ENCODE results near the gene FPR3. TPM values are rescaled to one million over a fixed set of nuclear protein-coding genes. Genes with fewer than 3 reads are reported as not detected.

FPR3 gene
- total RNA-seq, 4 donors from 2014 or later = 0.61 to 8.9 (median 3.6) TPM

- intact Hi-C loops (cut with DNase I) = no loop called here
- no peaks in the 10 kb centered on the region for H3K36me3 ChIP-seq
- TF ChIP-seq, protein P1, sequence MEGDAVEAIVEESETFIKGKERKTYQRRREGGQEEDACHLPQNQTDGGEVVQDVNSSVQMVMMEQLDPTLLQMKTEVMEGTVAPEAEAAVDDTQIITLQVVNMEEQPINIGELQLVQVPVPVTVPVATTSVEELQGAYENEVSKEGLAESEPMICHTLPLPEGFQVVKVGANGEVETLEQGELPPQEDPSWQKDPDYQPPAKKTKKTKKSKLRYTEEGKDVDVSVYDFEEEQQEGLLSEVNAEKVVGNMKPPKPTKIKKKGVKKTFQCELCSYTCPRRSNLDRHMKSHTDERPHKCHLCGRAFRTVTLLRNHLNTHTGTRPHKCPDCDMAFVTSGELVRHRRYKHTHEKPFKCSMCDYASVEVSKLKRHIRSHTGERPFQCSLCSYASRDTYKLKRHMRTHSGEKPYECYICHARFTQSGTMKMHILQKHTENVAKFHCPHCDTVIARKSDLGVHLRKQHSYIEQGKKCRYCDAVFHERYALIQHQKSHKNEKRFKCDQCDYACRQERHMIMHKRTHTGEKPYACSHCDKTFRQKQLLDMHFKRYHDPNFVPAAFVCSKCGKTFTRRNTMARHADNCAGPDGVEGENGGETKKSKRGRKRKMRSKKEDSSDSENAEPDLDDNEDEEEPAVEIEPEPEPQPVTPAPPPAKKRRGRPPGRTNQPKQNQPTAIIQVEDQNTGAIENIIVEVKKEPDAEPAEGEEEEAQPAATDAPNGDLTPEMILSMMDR (IDR thresholded peaks at IDR 0.05) = no peak
- TF ChIP-seq POLR2A (IDR thresholded peaks at IDR 0.05) = no peak
Measured at GRCh38 chr19:51821921-51822320, 27.0 kb downstream of the FPR3 start.

GRCh38 chr19:51822325-51822724, 27.4 kb downstream of the FPR3 start:
- Histone ChIP-seq H3K27ac (no peak overlapping the region), H3K9me3 (peaks cover 0 to 9% (median 0%) of the 10 kb centered on the region in 3 donors), H3K4me3 (no peak overlapping the region), H3K36me3 (no peaks in the 10 kb centered on the region), H3K4me1 (no peaks in the 10 kb centered on the region), H3K27me3 (no peaks in the 10 kb centered on the region)
- no peak for TF ChIP-seq POLR2A (IDR thresholded peaks at IDR 0.05)
- TF ChIP-seq, protein P1 (IDR thresholded peaks at IDR 0.05) = no peak
- intact Hi-C loops (cut with DNase I) = no loop called here
- WGBS, 2 donors = 73 to 85% methylated on average over 2 of the region's 2 CpGs
- no peak for DNase-seq

More at GRCh38 chr19:51821921-51822320, 27.0 kb downstream of the FPR3 start:
- no peaks in the 10 kb centered on the region for H3K4me1 ChIP-seq
- H3K9me3 ChIP-seq = peaks cover 0 to 9% (median 0%) of the 10 kb centered on the region in 3 donors
- H3K27ac ChIP-seq = no peak overlapping the region
- DNase-seq = no peak
- H3K27me3 ChIP-seq = no peaks in the 10 kb centered on the region
- no peak overlapping the region for H3K4me3 ChIP-seq

GRCh38 chr19:51822946-51823345, 28.0 kb downstream of the FPR3 start:
- intact Hi-C loops (cut with DNase I) = no loop called here
- Histone ChIP-seq H3K4me3 (no peak overlapping the region), H3K27ac (no peak overlapping the region), H3K4me1 (no peaks in the 10 kb centered on the region), H3K27me3 (no peaks in the 10 kb centered on the region), H3K36me3 (no peaks in the 10 kb centered on the region), H3K9me3 (peaks cover 0 to 9% (median 0%) of the 10 kb centered on the region in 3 donors)
- DNase-seq = no peak
- no peak for TF ChIP-seq POLR2A (IDR thresholded peaks at IDR 0.05)
- TF ChIP-seq, protein P1 (IDR thresholded peaks at IDR 0.05) = no peak
- WGBS, 2 donors = 93 to 100% methylated on average over 2 to 3 of the region's 3 CpGs

GRCh38 chr19:51824281-51825005, 29.5 kb downstream of the FPR3 start:
- TF ChIP-seq, protein P1 (IDR thresholded peaks at IDR 0.05) = no peak
- TF ChIP-seq POLR2A (IDR thresholded peaks at IDR 0.05) = no peak

DNA sequence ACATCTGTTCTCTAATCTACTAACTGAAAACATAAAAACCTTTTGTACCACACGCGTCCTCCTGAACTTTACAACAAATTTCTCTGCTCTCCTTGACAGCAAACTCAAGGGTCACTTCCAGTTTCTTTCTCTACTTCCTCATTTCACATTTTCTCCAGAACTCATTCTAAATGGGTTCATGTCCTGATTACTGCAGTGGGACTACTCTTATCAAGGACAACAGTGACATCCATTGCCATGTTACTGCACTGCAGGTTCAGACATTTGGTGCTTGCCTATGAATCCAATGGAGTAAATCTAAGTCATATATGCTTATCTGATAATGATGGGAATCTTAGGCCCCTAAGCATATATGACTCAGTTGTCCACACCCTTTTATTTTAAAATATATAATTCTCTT, 35.3 kb downstream of the FPR3 start:
- 66 to 71% methylated on average over 2 of the region's 2 CpGs for WGBS, 2 donors
- intact Hi-C loops (cut with DNase I) = no loop called here
- TF ChIP-seq, protein P1 (IDR thresholded peaks at IDR 0.05) = peak in 1 of 6 experiments; percentile 4
- no peak for TF ChIP-seq POLR2A (IDR thresholded peaks at IDR 0.05)
- H3K4me3 ChIP-seq = no peak overlapping the region
- H3K27me3 ChIP-seq = no peaks in the 10 kb centered on the region
- no peaks in the 10 kb centered on the region for H3K9me3 ChIP-seq
- no peaks in the 10 kb centered on the region for H3K4me1 ChIP-seq
- DNase-seq = no peak
- no peak overlapping the region for H3K27ac ChIP-seq
- no peaks in the 10 kb centered on the region for H3K36me3 ChIP-seq

More at GRCh38 chr19:51824281-51825005, 29.5 kb downstream of the FPR3 start:
- H3K4me3 ChIP-seq = no peak overlapping the region
- no peaks in the 10 kb centered on the region for H3K36me3 ChIP-seq
- no peaks in the 10 kb centered on the region for H3K27me3 ChIP-seq
- 75 to 86% methylated on average over 13 of the region's 13 CpGs for WGBS, 2 donors
- H3K27ac ChIP-seq = peak overlapping the region in 2 of 4 donors; percentile 5 to 56
- no peaks in the 10 kb centered on the region for H3K4me1 ChIP-seq
- no peak for DNase-seq
- intact Hi-C loops (cut with DNase I) = no loop called here
- H3K9me3 ChIP-seq = peaks cover 0 to 9% (median 0%) of the 10 kb centered on the region in 3 donors
